DOHH2 (cell line): ENCODE measurements around the gene ASB15.

Source experiments
- H3F3A ChIP-seq: fragments of 200-600 bp; sonication (generic), shearing (Covaris generic); 2 replicates; pipeline ENCODE4 v1.6.0; 2016; ENCODE audit warnings: antibody characterized with exemption, mild to moderate bottlenecking; ENCODE audit not compliant: control insufficient read depth, insufficient read depth
- H3K27ac ChIP-seq: fragments of 200-600 bp; sonication (generic); 2 replicates; pipeline ENCODE4 v1.5.1; 2014; ENCODE audit warnings: low read depth, mild to moderate bottlenecking, low read length, moderate library complexity
- H3K27me3 ChIP-seq: fragments of 200-600 bp; sonication (generic); 2 replicates; pipeline ENCODE4 v1.6.1; 2014; ENCODE audit warnings: mild to moderate bottlenecking, low read length, mixed read lengths; ENCODE audit not compliant: control insufficient read depth
- H3K36me3 ChIP-seq: fragments of 200-600 bp; sonication (generic); 2 replicates; pipeline ENCODE4 v1.6.1; 2014; ENCODE audit warnings: mild to moderate bottlenecking, low read length, moderate library complexity, mixed read lengths; ENCODE audit not compliant: control insufficient read depth
- H3K4me1 ChIP-seq: fragments of 200-600 bp; sonication (generic); 2 replicates; pipeline ENCODE4 v1.6.1; 2014; ENCODE audit warnings: mild to moderate bottlenecking, low read length, mixed read lengths; ENCODE audit not compliant: control insufficient read depth
- H3K4me2 ChIP-seq: fragments of 200-600 bp; sonication (generic); 2 replicates; pipeline ENCODE4 v1.6.0; 2014; ENCODE audit warnings: mild to moderate bottlenecking, low read length, moderate library complexity
- H3K4me3 ChIP-seq: fragments of 200-600 bp; sonication (generic); 2 replicates; pipeline ENCODE4 v1.5.1; 2014; ENCODE audit warnings: mild to moderate bottlenecking, low read length, mixed read lengths
- H3K79me2 ChIP-seq: fragments of 200-600 bp; sonication (generic); 2 replicates; pipeline ENCODE4 v1.6.1; 2014; ENCODE audit warnings: mild to moderate bottlenecking, low read length, mixed read lengths; ENCODE audit not compliant: control insufficient read depth
- H3K9me2 ChIP-seq: fragments of 200-600 bp; sonication (generic); replicated peaks from 2 replicates; pipeline ENCODE4 v1.6.1; 2014; ENCODE audit warnings: mild to moderate bottlenecking, low read length, mixed read lengths; ENCODE audit not compliant: control insufficient read depth
- H3K9me3 ChIP-seq: fragments of 200-600 bp; sonication (generic); 2 replicates; pipeline ENCODE4 v1.6.1; 2014; ENCODE audit warnings: antibody characterized with exemption, low read length, mixed read lengths; ENCODE audit not compliant: control insufficient read depth, insufficient read depth
- H4K20me1 ChIP-seq: fragments of 200-600 bp; sonication (generic); 2 replicates; pipeline ENCODE4 v1.6.0; 2014; ENCODE audit warnings: low read depth, mild to moderate bottlenecking, antibody characterized with exemption, low read length, moderate library complexity; ENCODE audit not compliant: control insufficient read depth, insufficient read depth
- EZH2phosphoT487 ChIP-seq: fragments of 200-600 bp; sonication (generic); IDR thresholded peaks from 2 replicates; pipeline ENCODE4 v1.6.1; 2017; ENCODE audit warnings: borderline replicate concordance, mild to moderate bottlenecking, antibody characterized with exemption, low read length, moderate library complexity, mixed read lengths
- TF ChIP-seq, protein P1 (sequence below): fragments of 200-600 bp; sonication (generic); IDR thresholded peaks from one replicate; pipeline ENCODE4 v1.5.1; 2014; ENCODE audit warnings: antibody characterized with exemption, mild to moderate bottlenecking, low read depth, low read length; ENCODE audit not compliant: poor library complexity, severe bottlenecking

Gene ASB15

DNA sequence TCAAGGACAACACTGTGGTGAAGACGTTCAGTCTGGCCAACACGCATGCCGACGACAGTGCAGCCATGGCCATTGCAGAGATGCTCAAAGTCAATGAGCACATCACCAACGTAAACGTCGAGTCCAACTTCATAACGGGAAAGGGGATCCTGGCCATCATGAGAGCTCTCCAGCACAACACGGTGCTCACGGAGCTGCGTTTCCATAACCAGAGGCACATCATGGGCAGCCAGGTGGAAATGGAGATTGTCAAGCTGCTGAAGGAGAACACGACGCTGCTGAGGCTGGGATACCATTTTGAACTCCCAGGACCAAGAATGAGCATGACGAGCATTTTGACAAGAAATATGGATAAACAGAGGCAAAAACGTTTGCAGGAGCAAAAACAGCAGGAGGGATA lies 60.7 kb downstream of the ASB15 start:
- no peak overlapping the region for H3K4me2 ChIP-seq
- no peaks in the 10 kb centered on the region for H3K36me3 ChIP-seq
- peaks cover 7% of the 10 kb centered on the region; the same call in 1 of the 2 replicates for H3K27me3 ChIP-seq
- H3K4me1 ChIP-seq = no peaks in the 10 kb centered on the region
- TF ChIP-seq, protein P1, sequence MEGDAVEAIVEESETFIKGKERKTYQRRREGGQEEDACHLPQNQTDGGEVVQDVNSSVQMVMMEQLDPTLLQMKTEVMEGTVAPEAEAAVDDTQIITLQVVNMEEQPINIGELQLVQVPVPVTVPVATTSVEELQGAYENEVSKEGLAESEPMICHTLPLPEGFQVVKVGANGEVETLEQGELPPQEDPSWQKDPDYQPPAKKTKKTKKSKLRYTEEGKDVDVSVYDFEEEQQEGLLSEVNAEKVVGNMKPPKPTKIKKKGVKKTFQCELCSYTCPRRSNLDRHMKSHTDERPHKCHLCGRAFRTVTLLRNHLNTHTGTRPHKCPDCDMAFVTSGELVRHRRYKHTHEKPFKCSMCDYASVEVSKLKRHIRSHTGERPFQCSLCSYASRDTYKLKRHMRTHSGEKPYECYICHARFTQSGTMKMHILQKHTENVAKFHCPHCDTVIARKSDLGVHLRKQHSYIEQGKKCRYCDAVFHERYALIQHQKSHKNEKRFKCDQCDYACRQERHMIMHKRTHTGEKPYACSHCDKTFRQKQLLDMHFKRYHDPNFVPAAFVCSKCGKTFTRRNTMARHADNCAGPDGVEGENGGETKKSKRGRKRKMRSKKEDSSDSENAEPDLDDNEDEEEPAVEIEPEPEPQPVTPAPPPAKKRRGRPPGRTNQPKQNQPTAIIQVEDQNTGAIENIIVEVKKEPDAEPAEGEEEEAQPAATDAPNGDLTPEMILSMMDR = no peak
- no peak for TF ChIP-seq EZH2phosphoT487
- H3K9me3 ChIP-seq = no peaks in the 10 kb centered on the region
- H3K27ac ChIP-seq = no peak overlapping the region
- no peaks in the 10 kb centered on the region for H3K9me2 ChIP-seq
- H4K20me1 ChIP-seq = no peaks in the 10 kb centered on the region; the same call in 1 of the 2 replicates
- no peaks in the 10 kb centered on the region for H3F3A ChIP-seq
- H3K4me3 ChIP-seq = no peak overlapping the region
- H3K79me2 ChIP-seq = no peaks in the 10 kb centered on the region

DNA sequence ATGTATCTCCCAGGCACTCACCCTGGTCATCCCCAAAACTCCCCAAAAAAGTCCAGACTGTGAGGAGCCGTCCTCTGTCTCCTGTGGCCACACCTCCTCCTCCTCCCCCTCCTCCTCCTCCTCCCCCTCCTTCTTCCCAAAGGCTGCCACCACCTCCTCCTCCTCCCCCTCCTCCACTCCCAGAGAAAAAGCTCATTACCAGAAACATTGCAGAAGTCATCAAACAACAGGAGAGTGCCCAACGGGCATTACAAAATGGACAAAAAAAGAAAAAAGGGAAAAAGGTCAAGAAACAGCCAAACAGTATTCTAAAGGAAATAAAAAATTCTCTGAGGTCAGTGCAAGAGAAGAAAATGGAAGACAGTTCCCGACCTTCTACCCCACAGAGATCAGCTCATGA lies 61.1 kb downstream of the ASB15 start:
- Histone ChIP-seq H4K20me1 (no peaks in the 10 kb centered on the region; the same call in 1 of the 2 replicates), H3K27ac (no peak overlapping the region), H3K79me2 (no peaks in the 10 kb centered on the region), H3K36me3 (no peaks in the 10 kb centered on the region), H3K4me1 (no peaks in the 10 kb centered on the region), H3K9me2 (no peaks in the 10 kb centered on the region), H3K4me2 (no peak overlapping the region), H3K27me3 (peaks cover 7% of the 10 kb centered on the region; the same call in 1 of the 2 replicates), H3F3A (no peaks in the 10 kb centered on the region), H3K4me3 (no peak overlapping the region), H3K9me3 (no peaks in the 10 kb centered on the region)
- no peak for TF ChIP-seq EZH2phosphoT487
- TF ChIP-seq, protein P1 = no peak

DNA sequence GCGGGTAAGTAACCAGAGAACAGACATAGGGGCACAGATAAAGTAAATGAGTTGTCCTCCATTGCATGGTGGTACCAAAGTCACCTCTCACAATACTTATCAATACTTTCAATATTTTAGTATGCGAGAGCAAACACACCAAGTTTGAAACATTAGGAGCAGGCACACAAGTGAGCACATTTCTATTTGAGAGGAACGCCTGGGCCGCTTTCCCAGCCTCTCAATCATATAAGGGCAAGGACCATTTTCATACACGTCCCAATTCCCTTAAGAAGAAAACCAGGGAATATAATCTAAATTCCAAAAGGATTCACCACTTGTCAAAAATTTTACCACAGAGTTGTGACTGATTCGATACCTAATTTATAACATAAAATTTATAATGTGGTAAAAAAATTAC lies 61.6 kb downstream of the ASB15 start:
- Histone ChIP-seq H3K4me2 (no peak overlapping the region), H3K27me3 (peaks cover 7% of the 10 kb centered on the region; the same call in 1 of the 2 replicates), H3K4me1 (no peaks in the 10 kb centered on the region), H3K9me3 (no peaks in the 10 kb centered on the region), H3K36me3 (no peaks in the 10 kb centered on the region), H3F3A (no peaks in the 10 kb centered on the region), H3K9me2 (no peaks in the 10 kb centered on the region), H3K27ac (no peak overlapping the region), H4K20me1 (no peaks in the 10 kb centered on the region; the same call in 1 of the 2 replicates), H3K79me2 (no peaks in the 10 kb centered on the region), H3K4me3 (no peak overlapping the region)
- TF ChIP-seq, protein P1 = no peak
- TF ChIP-seq EZH2phosphoT487 = no peak
